Brain microvascular endothelial cell (primary cell): ENCODE measurements around the gene TUBGCP3.

Experiments used
- DNase-seq: peaks from one replicate; pipeline ENCODE4 v3.0.0-alpha.2; 2020
- H3K27ac ChIP-seq: fragments of 250-450 bp; sonication (Bioruptor Pico); 2 replicates; pipeline ENCODE4 v1.5.1; 2020; ENCODE audit warnings: mild to moderate bottlenecking, moderate library complexity
- H3K27me3 ChIP-seq: fragments of 250-450 bp; sonication (Bioruptor Pico); replicated peaks from 2 replicates; pipeline ENCODE4 v1.5.1; 2020; ENCODE audit warnings: mild to moderate bottlenecking
- H3K36me3 ChIP-seq: fragments of 250-450 bp; sonication (Bioruptor Pico); replicated peaks from 2 replicates; pipeline ENCODE4 v1.5.1; 2020; ENCODE audit warnings: mild to moderate bottlenecking
- H3K4me3 ChIP-seq: 2 replicates; pipeline ENCODE4 v1.5.1; 2011; ENCODE audit warnings: low read depth, mild to moderate bottlenecking, control low read depth, low read length, moderate library complexity
- CTCF ChIP-seq: IDR thresholded peaks from 2 replicates; pipeline ENCODE4 v1.5.1; 2011; ENCODE audit warnings: low read depth, mild to moderate bottlenecking, moderate library complexity, low read length, control low read depth, inconsistent platforms; ENCODE audit errors: missing control alignments
- in situ Hi-C: cut with HindIII; loops from 2 replicates; pipeline ENCODE4 v1.10.0; 2017; ENCODE audit warnings: low sequenced_read_pairs, low pct_ligation_motif_present

TUBGCP3 gene

GRCh38 chr13:112450118-112450903 is 137.6 kb downstream of the TUBGCP3 start:
- no peaks in the 10 kb centered on the region for H3K36me3 ChIP-seq
- no peak for TF ChIP-seq CTCF
- no peaks in the 10 kb centered on the region for H3K27me3 ChIP-seq
- H3K27ac ChIP-seq, result no peak overlapping the region
- H3K4me3 ChIP-seq, result no peak overlapping the region
- DNase-seq, result no peak
- in situ Hi-C loops, result no loop called here

GRCh38 chr13:112449545-112449930 is 138.4 kb downstream of the TUBGCP3 start:
- DNase-seq, result no peak
- no peak for TF ChIP-seq CTCF
- H3K27me3 ChIP-seq, result no peaks in the 10 kb centered on the region
- H3K27ac ChIP-seq, result no peak overlapping the region
- H3K4me3 ChIP-seq, result no peak overlapping the region
- no peaks in the 10 kb centered on the region for H3K36me3 ChIP-seq
- in situ Hi-C loops, result no loop called here

- H3K4me3 ChIP-seq, result no peak overlapping the region
- DNase-seq, result no peak
- H3K27ac ChIP-seq, result no peak overlapping the region
- in situ Hi-C loops, result no loop called here
- no peaks in the 10 kb centered on the region for H3K36me3 ChIP-seq
- TF ChIP-seq CTCF, result no peak
- no peaks in the 10 kb centered on the region for H3K27me3 ChIP-seq
These were observed 139.1 kb downstream of the TUBGCP3 start for GRCh38 chr13:112448621-112449544.

- in situ Hi-C loops, result no loop called here
These were observed 140.0 kb downstream of the TUBGCP3 start for GRCh38 chr13:112447761-112448603.

More at GRCh38 chr13:112447761-112448603, 140.0 kb downstream of the TUBGCP3 start:
- H3K27me3 ChIP-seq, result no peaks in the 10 kb centered on the region
- DNase-seq, result no peak
- H3K4me3 ChIP-seq, result no peak overlapping the region
- H3K36me3 ChIP-seq, result no peaks in the 10 kb centered on the region
- no peak overlapping the region for H3K27ac ChIP-seq
- no peak for TF ChIP-seq CTCF
